GM06990 (cell line): Measurements from ENCODE around the gene ZNF224.

Source experiments
- DNase-seq: peaks from one replicate; pipeline ENCODE4 v3.0.0-alpha.2; 2011; ENCODE audit not compliant: insufficient read length; ENCODE audit errors: extremely low read depth
- H3K27me3 ChIP-seq: replicated peaks from 2 replicates; pipeline ENCODE4 v1.6.0; 2011; ENCODE audit warnings: low read length; ENCODE audit not compliant: control insufficient read depth, insufficient read depth
- H3K36me3 ChIP-seq: 2 replicates; pipeline ENCODE4 v1.5.1; 2011; ENCODE audit warnings: low read length; ENCODE audit not compliant: control insufficient read depth, insufficient read depth
- H3K4me3 ChIP-seq: replicated peaks from 2 replicates; pipeline ENCODE4 v1.5.1; 2011; ENCODE audit warnings: low read depth, mild to moderate bottlenecking, control low read depth, low read length
- TF ChIP-seq, protein P1 (sequence below): IDR thresholded peaks from 2 replicates; pipeline ENCODE4 v1.5.1; 2011; ENCODE audit warnings: low read length, control low read depth, mild to moderate bottlenecking, inconsistent platforms; ENCODE audit not compliant: insufficient read depth, poor library complexity, severe bottlenecking

The ZNF224 gene

DNA sequence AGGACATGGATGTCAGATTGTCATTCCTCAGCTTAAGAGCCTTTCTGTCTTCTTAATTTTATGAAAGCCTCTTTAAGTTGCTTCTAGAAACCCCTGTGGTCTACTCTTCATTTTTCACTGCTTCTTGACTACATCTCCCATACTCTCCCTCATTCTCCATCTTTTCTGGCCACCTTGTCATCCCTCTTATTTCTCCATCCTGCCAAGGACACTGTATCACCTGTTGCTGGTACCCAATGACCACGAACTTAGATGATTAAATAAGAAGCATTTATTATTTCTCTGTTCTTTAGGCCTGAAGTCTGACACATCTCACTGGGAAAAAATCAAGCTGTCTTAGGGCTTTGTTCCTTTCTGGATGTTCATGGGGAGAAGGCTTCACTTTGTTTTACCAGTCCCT, 33.1 kb upstream of the ZNF224 start:
- Histone ChIP-seq H3K36me3 (no peaks in the 10 kb centered on the region), H3K4me3 (no peak overlapping the region), H3K27me3 (no peaks in the 10 kb centered on the region)
- DNase-seq: no peak
- TF ChIP-seq, protein P1, sequence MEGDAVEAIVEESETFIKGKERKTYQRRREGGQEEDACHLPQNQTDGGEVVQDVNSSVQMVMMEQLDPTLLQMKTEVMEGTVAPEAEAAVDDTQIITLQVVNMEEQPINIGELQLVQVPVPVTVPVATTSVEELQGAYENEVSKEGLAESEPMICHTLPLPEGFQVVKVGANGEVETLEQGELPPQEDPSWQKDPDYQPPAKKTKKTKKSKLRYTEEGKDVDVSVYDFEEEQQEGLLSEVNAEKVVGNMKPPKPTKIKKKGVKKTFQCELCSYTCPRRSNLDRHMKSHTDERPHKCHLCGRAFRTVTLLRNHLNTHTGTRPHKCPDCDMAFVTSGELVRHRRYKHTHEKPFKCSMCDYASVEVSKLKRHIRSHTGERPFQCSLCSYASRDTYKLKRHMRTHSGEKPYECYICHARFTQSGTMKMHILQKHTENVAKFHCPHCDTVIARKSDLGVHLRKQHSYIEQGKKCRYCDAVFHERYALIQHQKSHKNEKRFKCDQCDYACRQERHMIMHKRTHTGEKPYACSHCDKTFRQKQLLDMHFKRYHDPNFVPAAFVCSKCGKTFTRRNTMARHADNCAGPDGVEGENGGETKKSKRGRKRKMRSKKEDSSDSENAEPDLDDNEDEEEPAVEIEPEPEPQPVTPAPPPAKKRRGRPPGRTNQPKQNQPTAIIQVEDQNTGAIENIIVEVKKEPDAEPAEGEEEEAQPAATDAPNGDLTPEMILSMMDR: no peak

DNA sequence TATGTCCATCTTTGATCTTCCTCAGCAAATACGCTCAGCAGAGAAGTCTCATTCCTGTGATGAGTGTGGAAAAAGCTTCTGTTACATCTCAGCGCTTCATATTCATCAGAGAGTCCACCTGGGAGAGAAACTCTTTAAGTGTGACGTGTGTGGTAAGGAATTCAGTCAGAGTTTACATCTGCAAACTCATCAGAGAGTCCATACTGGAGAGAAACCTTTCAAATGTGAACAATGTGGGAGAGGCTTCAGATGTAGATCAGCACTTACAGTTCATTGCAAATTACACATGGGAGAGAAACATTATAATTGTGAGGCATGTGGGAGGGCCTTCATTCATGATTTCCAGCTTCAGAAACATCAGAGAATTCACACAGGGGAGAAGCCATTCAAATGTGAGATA, 27.9 kb upstream of the ZNF224 start:
- Histone ChIP-seq H3K36me3 (no peaks in the 10 kb centered on the region), H3K27me3 (no peaks in the 10 kb centered on the region), H3K4me3 (no peak overlapping the region)
- TF ChIP-seq, protein P1: no peak
- no peak for DNase-seq

DNA sequence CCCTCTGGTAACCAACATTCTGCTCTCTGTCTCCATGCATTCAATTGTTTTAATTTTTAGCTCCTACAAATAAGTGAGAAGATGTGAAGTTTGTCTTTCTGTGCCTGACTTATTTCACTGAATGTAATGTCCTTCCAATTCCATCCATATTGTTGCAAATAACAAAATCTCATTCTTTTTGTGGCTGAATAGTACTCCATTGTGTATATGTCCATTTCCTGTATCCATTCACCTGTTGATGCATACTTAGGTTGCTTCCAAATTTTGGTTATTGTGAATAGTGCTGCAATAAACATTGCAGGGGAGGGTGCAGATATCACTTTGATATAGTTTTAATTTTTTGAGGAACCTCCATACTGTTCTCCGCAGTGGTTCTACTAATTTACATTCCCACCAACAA, 24.7 kb upstream of the ZNF224 start:
- no peak for DNase-seq
- TF ChIP-seq, protein P1: no peak
- H3K4me3 ChIP-seq: no peak overlapping the region
- no peaks in the 10 kb centered on the region for H3K36me3 ChIP-seq
- H3K27me3 ChIP-seq: no peaks in the 10 kb centered on the region

DNA sequence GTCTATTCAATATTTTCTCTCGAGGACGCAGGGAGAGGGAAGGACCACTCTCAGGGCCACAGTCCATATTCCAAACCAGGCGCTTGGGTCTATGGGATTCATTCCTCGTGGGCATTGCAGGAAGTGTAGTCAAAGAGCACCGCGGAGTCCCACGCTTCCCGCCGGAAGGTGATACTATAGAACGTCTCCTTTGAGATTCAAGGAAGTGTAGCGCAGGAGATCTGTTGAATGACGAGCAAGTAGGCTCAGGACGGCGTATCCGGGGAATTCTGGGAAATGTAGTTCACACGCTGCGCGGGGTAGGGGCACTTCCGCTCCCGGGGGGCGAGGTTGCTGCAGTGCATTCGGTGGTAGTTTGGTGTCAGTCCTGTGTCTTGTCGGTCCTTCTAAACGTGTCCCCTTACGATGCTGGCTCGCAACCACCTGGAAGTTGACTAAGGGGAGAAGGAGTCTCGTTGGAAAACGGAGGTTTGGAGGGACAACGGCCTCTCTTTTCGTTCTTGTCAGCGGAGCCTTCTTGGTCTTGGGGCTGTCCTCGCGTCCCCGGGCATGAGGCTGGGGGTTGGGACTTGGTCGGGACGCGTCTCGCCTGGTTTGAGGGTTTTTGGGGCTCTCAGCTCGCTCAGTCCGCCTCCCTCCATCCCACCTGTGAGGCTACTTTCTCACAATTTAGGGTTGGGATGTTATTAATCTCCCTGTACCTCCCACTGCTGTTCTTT, 22.2 kb upstream of the ZNF224 start, which contains the start of gene ZNF284:
Gene ZNF284 (plus strand): TSS at position 336 of the 719 bp plus-strand sequence. CDS start 4,231 bp downstream, outside the sequence.
- TF ChIP-seq, protein P1: no peak
- Histone ChIP-seq H3K36me3 (no peaks in the 10 kb centered on the region), H3K4me3 (peak within 1 kb of the TSS; percentile 62), H3K27me3 (no peaks in the 10 kb centered on the region)
- peak; percentile 83 for DNase-seq

DNA sequence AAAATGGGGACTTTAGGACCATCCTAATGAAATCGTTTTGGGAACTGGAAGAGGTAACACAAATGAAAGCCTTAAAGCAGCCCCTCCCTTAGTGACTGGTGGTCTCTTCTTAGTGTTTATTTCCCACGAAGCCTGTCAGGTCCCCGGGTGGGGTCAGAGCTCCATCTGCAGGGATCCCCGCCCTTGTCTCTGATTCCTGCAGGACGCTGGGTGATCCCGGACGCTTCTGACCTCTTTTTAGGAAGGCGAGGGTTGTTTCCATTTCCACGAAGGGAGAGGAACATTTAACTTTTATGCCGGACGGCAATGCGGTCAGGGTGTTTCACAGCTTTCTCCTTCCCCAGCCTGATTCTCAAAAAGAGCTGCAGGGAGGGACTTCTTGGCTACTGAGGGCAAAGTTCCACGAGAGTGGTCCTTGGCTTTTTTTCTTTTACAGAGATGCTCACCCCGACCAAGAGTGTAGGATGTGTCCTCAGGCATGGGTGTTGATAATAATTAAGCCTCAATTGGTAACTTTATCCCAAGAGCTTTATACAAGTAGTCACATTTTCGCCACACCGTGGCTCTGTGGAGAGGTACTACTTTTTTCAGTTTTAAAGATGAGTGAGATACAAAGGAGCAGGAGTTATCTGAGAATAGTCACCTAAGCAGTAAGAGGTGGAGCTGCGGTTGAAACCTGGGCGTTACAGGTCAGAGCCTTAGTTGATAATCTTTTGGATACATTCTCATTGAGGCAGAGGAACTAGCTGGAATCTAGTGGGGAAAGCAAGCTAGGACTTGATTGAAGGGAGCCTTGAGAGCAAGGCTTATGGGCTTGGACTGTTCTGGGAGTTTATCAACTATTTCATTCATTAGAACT, 21.4 kb upstream of the ZNF224 start:
- H3K4me3 ChIP-seq: peak overlapping the region; percentile 62
- no peaks in the 10 kb centered on the region for H3K27me3 ChIP-seq
- DNase-seq: no peak
- TF ChIP-seq, protein P1: no peak
- H3K36me3 ChIP-seq: no peaks in the 10 kb centered on the region
